ENCODE data around the gene SERGEF.

DNA sequence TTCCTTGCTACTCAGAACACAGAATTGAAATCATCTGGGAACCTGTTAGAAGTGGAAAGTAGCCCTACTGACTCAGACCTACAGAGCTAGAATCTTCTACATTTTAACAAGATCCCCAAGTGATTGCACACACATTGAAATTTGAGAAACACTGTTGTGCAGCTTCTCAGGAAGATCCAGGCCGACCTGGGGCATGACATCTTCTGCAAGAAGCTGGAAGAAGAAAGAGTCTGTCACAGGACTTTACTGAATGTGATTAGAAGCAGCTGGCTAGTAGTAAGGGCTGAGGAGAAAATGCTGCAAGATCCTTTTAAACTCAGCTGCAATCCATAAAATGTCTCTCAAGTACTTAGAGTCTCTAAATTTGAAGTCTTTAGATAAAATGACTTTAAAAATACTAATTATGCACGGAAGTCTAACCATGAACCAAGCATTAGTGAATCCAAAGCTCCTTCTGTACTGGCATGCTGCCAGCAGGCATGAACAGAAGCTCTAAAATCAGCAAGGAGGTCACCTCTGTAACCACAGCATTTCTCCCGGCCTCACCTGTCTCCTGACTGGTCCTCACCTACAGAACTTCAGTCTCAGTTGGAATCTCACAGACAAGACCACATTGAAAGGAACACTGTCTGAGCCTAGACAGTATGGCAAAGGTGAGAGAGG, 85.0 kb downstream of the SERGEF start:
- TF ChIP-seq, protein P1, sequence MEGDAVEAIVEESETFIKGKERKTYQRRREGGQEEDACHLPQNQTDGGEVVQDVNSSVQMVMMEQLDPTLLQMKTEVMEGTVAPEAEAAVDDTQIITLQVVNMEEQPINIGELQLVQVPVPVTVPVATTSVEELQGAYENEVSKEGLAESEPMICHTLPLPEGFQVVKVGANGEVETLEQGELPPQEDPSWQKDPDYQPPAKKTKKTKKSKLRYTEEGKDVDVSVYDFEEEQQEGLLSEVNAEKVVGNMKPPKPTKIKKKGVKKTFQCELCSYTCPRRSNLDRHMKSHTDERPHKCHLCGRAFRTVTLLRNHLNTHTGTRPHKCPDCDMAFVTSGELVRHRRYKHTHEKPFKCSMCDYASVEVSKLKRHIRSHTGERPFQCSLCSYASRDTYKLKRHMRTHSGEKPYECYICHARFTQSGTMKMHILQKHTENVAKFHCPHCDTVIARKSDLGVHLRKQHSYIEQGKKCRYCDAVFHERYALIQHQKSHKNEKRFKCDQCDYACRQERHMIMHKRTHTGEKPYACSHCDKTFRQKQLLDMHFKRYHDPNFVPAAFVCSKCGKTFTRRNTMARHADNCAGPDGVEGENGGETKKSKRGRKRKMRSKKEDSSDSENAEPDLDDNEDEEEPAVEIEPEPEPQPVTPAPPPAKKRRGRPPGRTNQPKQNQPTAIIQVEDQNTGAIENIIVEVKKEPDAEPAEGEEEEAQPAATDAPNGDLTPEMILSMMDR (IDR thresholded peaks at IDR 0.05) = no peak
- TF ChIP-seq POLR2A (IDR thresholded peaks at IDR 0.05) = no peak
- no peak for TF ChIP-seq POLR2AphosphoS5 (IDR thresholded peaks at IDR 0.05)

Data from prostate gland (tissue), 2 donors.